Iris pigment epithelial cell (primary cell): ENCODE measurements around the gene ALAS1.

Experiments
- DNase-seq: peaks from one replicate; pipeline ENCODE4 v3.0.0-alpha.2; 2011; ENCODE audit warnings: low read depth

The ALAS1 gene

DNA sequence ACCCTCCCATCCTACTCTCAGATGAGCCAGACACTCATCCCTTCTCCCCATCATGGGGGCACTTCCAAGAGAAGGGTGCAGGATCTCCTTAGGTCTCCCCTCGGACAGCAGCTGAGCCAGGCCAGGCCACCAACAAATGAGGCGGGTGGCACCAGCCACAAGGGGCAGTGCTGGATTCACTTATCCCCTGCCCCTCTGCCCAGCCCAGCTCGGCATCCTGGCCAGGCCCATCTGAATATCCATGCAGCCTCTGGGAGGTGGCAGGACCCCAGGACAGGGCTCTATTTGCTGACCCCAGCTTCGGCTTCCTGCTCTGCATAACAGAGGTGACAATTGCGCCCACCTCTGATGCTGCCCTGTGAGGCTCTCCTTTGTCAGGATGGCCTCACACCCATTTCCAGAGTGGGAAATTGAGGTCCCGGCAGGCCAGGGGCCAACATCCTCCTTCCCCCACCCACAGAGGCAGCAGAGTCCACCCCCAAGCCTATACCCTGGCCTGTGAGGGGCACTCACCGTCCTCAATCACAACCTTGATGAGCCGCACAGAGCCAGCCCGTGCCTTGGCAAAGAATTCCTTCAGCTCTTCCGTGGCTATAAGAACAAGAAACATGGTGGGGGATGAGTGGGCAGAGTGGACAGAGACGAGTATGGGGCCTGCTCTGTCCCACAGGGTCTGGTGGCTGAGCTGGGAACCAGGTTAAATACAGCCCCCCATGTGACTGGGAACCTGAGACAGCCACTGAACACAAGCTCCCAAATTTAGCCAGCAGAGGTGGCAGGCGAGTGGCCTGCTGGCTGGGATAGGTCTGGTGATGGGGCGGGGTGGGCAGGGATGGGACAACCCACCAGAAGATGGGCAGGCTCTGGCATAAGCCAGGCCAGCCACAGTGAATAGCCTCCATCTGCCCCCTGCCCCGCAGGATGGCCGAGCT, 36.8 kb downstream of the ALAS1 start:
- DNase-seq: no peak

DNA sequence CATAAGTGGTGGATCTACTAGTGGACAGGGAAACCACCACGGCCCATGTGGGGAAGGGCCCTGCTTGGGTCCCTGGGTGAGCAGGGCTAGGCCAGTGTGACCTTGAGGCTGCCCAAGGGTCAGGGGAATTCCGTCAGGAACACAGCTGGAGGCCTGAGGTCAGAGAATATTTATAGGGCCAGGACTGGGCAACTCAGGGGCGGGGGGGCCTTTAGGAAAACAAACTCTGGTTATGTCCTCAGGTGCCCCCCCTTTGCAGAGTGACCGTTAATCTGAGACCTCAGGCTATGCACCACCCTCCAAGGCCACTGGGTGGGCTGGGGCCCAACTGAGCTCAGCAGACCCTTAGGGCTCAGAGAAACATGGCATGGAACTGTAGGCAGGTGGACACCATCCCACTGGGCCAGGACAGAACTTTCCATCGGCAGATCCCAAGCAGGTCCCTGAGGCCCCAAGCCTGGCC, 38.5 kb downstream of the ALAS1 start:
- DNase-seq: no peak

DNA sequence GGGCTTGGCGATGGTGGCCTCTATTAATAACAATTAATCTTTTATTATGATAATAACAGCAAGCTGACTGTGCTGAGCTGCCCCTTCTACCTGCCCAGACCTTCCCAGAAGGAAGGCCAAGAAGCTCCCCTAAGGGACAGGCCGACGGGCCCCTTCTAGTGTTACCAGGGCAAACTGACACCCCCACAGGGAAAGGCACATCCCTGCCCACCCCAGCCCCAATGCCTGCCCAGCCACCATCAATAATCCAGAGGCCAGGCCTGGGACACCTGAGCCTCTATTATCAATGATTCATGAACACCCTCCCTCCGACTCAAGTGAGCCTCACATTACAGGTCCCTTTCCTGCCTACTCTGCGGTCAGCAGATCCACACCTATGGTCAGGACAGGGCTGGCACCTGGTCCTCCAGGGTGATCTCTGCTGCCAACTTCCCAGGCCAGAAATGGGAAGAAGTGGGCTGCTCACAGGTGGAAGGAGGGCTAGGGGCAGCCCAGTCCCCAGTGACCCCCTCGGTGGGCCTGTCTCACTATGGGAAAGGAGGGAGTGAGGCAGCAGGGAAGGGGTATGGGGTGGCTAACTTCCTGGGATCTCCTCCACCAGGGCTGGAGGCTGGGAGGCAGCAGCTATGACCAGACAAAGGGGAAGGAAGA, 39.2 kb downstream of the ALAS1 start:
- DNase-seq: no peak

DNA sequence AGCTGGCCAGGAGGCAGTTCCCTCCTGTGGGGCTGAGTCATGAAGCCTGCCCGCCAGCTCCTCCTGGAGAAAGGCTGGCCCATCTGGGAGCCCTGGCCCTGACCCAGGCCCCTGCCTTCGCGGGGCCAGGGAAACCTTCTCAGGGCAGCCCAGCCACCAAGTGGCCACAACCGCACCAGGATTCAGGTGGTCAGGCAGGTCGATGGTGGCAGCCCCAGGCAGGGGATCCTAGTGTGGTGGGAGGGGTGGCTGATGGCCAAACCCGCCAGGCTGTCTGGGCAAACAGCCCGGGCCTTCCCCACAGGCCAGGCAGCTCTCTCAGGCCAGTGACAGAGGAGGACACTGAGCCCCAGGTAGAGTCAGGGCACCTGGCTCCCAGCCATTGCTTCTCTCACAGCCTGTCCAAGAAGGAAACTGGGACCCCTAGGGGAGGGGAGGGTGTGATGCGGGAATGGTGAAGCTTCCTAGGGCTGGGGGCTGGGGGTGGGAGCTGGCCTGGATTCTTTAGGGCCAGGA, 39.8 kb downstream of the ALAS1 start:
- peak; percentile 91 for DNase-seq

DNA sequence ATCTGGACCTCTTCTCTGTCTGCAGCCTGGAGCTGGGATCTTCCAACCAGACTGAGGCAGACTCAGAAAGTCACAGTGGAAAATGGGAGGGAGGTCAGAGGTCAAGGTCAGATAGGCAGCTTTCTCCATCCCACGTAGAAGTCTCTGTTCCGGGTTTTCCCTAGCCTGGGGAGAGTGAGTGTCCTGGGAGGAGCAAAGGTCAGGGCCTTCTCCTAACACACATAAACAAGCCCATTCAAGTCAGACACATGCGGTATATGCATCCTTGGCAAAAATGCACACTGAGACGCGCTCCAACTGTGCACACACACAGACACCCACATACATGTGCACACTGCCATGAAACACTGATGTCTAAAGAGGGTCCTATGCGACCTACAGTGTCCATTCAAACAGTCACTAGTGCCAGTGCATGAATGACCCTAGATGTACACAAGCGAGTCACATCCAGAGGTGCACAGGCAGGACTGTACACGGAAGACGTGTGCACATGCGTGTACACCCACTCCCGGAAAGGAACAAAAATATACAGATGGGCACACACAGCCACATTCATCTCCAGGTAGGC, 40.3 kb downstream of the ALAS1 start:
- peak; percentile 21 for DNase-seq

GRCh38 chr3:52238761-52239701, 41.1 kb downstream of the ALAS1 start, which contains the start of gene TWF2:
TWF2 (minus strand) TSS chr3:52239158; CDS start chr3:52239016, 142 bp downstream.
- peak; percentile 76 for DNase-seq

GRCh38 chr3:52240059-52240885, 42.3 kb downstream of the ALAS1 start:
- DNase-seq: peak; percentile 99

- no peak for DNase-seq
Observed at GRCh38 chr3:52240886-52241370, 43.0 kb downstream of the ALAS1 start.

- no peak for DNase-seq
Observed at GRCh38 chr3:52242039-52242438, 44.1 kb downstream of the ALAS1 start.

- DNase-seq: peak; percentile 28
Observed at GRCh38 chr3:52243791-52244628, 46.0 kb downstream of the ALAS1 start.

GRCh38 chr3:52245322-52246263, 47.6 kb downstream of the ALAS1 start, which contains the start of gene PPM1M:
PPM1M (plus strand) TSS chr3:52245759; CDS start chr3:52245825, 66 bp downstream.
- DNase-seq: peak; percentile 37

GRCh38 chr3:52246264-52246620, 48.3 kb downstream of the ALAS1 start:
- no peak for DNase-seq

GRCh38 chr3:52246728-52247408, 48.9 kb downstream of the ALAS1 start:
- no peak for DNase-seq

DNA sequence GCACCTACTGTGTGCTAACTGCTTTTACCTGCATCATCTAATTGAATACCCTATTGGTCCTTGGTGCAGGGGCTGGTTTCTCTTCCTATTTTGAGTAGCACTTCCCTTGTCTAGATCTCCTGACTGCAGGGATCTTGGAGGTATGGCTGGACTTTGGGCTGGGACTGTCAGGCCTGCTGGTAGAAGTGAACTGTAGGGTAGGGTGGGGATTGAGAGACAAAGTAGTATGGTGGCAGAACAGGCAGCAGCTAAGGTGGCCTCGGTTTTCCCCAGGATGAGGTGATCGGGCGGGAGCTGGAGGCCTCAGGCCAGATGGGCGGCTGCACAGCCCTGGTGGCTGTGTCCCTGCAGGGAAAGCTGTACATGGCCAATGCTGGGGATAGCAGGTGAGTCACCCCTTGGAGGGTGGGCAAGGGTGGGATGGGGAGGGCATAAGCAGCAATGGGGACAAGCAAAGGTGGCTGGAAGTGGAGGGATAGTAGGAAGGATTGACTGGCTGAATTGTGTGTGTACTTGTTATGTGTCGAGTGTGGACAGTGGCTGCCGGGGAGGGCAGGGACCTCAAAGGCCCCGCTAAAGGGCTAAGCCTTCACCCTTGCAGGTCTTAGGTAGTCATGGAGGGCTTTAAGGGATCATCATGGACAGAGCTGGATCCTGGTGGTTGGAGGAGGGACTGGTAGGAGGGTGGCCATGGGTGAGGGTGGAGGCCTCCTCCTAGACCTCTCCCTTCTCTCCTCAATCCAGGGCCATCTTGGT, 49.6 kb downstream of the ALAS1 start:
- DNase-seq: no peak

- DNase-seq: no peak
Observed at GRCh38 chr3:52248165-52248541, 50.2 kb downstream of the ALAS1 start.

- DNase-seq: no peak
Observed at GRCh38 chr3:52248816-52249547, 51.0 kb downstream of the ALAS1 start.
